Left renal pelvis (tissue), 4 donors: ENCODE data around the gene ISG20L2. TPM values are rescaled to one million over a fixed set of nuclear protein-coding genes. Genes with fewer than 3 reads are reported as not detected.

Experiments used
- DNase-seq, 4 donors: peaks; one replicate each; pipeline ENCODE4 v3.0.0-alpha.2; 2013; ENCODE audit warnings: low read depth in 4 of 4, low spot score in 3 of 4
- polyA plus RNA-seq, 4 donors: library from polyadenylated mRNA; unstranded; fragments of 120-200 nt; gene quantifications; one replicate each; pipeline ENCODE4 v1.2.1, GENCODE V29; 2013; ENCODE audit not compliant: insufficient read length in 4 of 4

ISG20L2 gene
- polyA plus RNA-seq, 4 donors, result 39.0 to 46.1 (median 43.7) TPM

GRCh38 chr1:156708218-156708661 is 20.3 kb downstream of the ISG20L2 start:
- no peak for DNase-seq

- no peak for DNase-seq
These were observed 20.9 kb downstream of the ISG20L2 start for GRCh38 chr1:156707417-156708217.

- DNase-seq, result no peak
These were observed 21.7 kb downstream of the ISG20L2 start for GRCh38 chr1:156706657-156707416.

GRCh38 chr1:156705918-156706656 is 22.5 kb downstream of the ISG20L2 start:
- DNase-seq, result peak in 1 of 4 donors; percentile 71

- DNase-seq, result no peak
These were observed 23.1 kb downstream of the ISG20L2 start, which contains the start of gene CRABP2 for GRCh38 chr1:156705321-156705917. TSS of gene CRABP2 (minus strand) at chr1:156705583. CDS start at chr1:156705446, 137 bp downstream.

GRCh38 chr1:156704930-156705320 is 23.6 kb downstream of the ISG20L2 start:
- no peak for DNase-seq

- no peak for DNase-seq
These were observed 24.3 kb downstream of the ISG20L2 start for GRCh38 chr1:156704166-156704711.

- no peak for DNase-seq
These were observed 24.8 kb downstream of the ISG20L2 start for GRCh38 chr1:156703741-156704140.

GRCh38 chr1:156703336-156703735 is 25.2 kb downstream of the ISG20L2 start:
- DNase-seq, result no peak

GRCh38 chr1:156700736-156701531 is 27.6 kb downstream of the ISG20L2 start:
- no peak for DNase-seq

- no peak for DNase-seq
These were observed 29.6 kb downstream of the ISG20L2 start for GRCh38 chr1:156698995-156699394.

- no peak for DNase-seq
These were observed 31.1 kb downstream of the ISG20L2 start for GRCh38 chr1:156697481-156697880.

GRCh38 chr1:156696755-156697154 is 31.8 kb downstream of the ISG20L2 start:
- DNase-seq, result no peak

- DNase-seq, result no peak
These were observed 33.9 kb downstream of the ISG20L2 start for GRCh38 chr1:156694690-156694962.

- DNase-seq, result no peak
These were observed 34.5 kb downstream of the ISG20L2 start for GRCh38 chr1:156693848-156694689.

- DNase-seq, result peak in 1 of 4 donors; percentile 82
These were observed 35.4 kb downstream of the ISG20L2 start for GRCh38 chr1:156692925-156693847.

- DNase-seq, result no peak
These were observed 36.1 kb downstream of the ISG20L2 start for GRCh38 chr1:156692441-156692924.
